ENCODE results near the gene R3HDM4.
"Not testable (repeated sequence)": the region's sequence is repeated elsewhere in the genome, so short reads cannot be mapped to it uniquely, and the experiment has no call there.

R3HDM4 gene

GRCh38 chr19:881385-882071 lies 31.5 kb downstream of the R3HDM4 start:
- H3K36me3 ChIP-seq (ENCODE audit: control insufficient read depth in 2 of 2, insufficient read depth in 2 of 2, low read length in 2 of 2), result peaks cover 34 to 53% of the 10 kb centered on the region in 2 donors
- H3K4me3 ChIP-seq (ENCODE audit: low read length in 2 of 2), result no peak overlapping the region
- no peaks in the 10 kb centered on the region for H3K27me3 ChIP-seq (ENCODE audit: control insufficient read depth in 2 of 2, insufficient read depth in 2 of 2, low read length in 2 of 2)
- no peak overlapping the region for H3K9ac ChIP-seq (ENCODE audit: low read depth in 1 of 2, low read length in 2 of 2)
- H3K27ac ChIP-seq (ENCODE audit: low read depth in 2 of 2, low read length in 2 of 2), result no peak overlapping the region
- no peaks in the 10 kb centered on the region for H3K9me3 ChIP-seq (ENCODE audit: control insufficient read depth in 2 of 2, low read length in 2 of 2)
- H3K4me1 ChIP-seq (ENCODE audit: control insufficient read depth in 2 of 2, insufficient read depth in 2 of 2, low read length in 2 of 2), result no peaks in the 10 kb centered on the region

GRCh38 chr19:879711-880438 lies 33.1 kb downstream of the R3HDM4 start:
- Histone ChIP-seq H3K27me3 (ENCODE audit: control insufficient read depth in 2 of 2, insufficient read depth in 2 of 2, low read length in 2 of 2) (no peaks in the 10 kb centered on the region), H3K4me3 (ENCODE audit: low read length in 2 of 2) (no peak overlapping the region), H3K27ac (ENCODE audit: low read depth in 2 of 2, low read length in 2 of 2) (no peak overlapping the region), H3K9ac (ENCODE audit: low read depth in 1 of 2, low read length in 2 of 2) (no peak overlapping the region), H3K36me3 (ENCODE audit: control insufficient read depth in 2 of 2, insufficient read depth in 2 of 2, low read length in 2 of 2) (peaks cover 28 to 46% of the 10 kb centered on the region in 2 donors), H3K4me1 (ENCODE audit: control insufficient read depth in 2 of 2, insufficient read depth in 2 of 2, low read length in 2 of 2) (no peaks in the 10 kb centered on the region), H3K9me3 (ENCODE audit: control insufficient read depth in 2 of 2, low read length in 2 of 2) (no peaks in the 10 kb centered on the region)

GRCh38 chr19:878751-879561 lies 34.1 kb downstream of the R3HDM4 start:
- H3K27me3 ChIP-seq (ENCODE audit: control insufficient read depth in 2 of 2, insufficient read depth in 2 of 2, low read length in 2 of 2); H3K9ac ChIP-seq (ENCODE audit: low read depth in 1 of 2, low read length in 2 of 2); H3K27ac ChIP-seq (ENCODE audit: low read depth in 2 of 2, low read length in 2 of 2); H3K4me3 ChIP-seq (ENCODE audit: low read length in 2 of 2); H3K4me1 ChIP-seq (ENCODE audit: control insufficient read depth in 2 of 2, insufficient read depth in 2 of 2, low read length in 2 of 2); H3K9me3 ChIP-seq (ENCODE audit: control insufficient read depth in 2 of 2, low read length in 2 of 2): not testable (repeated sequence)
- peaks cover 28 to 44% of the 10 kb centered on the region in 2 donors for H3K36me3 ChIP-seq (ENCODE audit: control insufficient read depth in 2 of 2, insufficient read depth in 2 of 2, low read length in 2 of 2)

GRCh38 chr19:877992-878660 lies 34.9 kb downstream of the R3HDM4 start:
- H3K9me3 ChIP-seq (ENCODE audit: control insufficient read depth in 2 of 2, low read length in 2 of 2); H3K27me3 ChIP-seq (ENCODE audit: control insufficient read depth in 2 of 2, insufficient read depth in 2 of 2, low read length in 2 of 2); H3K27ac ChIP-seq (ENCODE audit: low read depth in 2 of 2, low read length in 2 of 2); H3K9ac ChIP-seq (ENCODE audit: low read depth in 1 of 2, low read length in 2 of 2); H3K4me1 ChIP-seq (ENCODE audit: control insufficient read depth in 2 of 2, insufficient read depth in 2 of 2, low read length in 2 of 2); H3K4me3 ChIP-seq (ENCODE audit: low read length in 2 of 2): not testable (repeated sequence)
- H3K36me3 ChIP-seq (ENCODE audit: control insufficient read depth in 2 of 2, insufficient read depth in 2 of 2, low read length in 2 of 2), result peaks cover 28 to 38% of the 10 kb centered on the region in 2 donors

- H3K9me3 ChIP-seq (ENCODE audit: control insufficient read depth in 2 of 2, low read length in 2 of 2), result no peaks in the 10 kb centered on the region
- no peak overlapping the region for H3K4me3 ChIP-seq (ENCODE audit: low read length in 2 of 2)
- no peak overlapping the region for H3K9ac ChIP-seq (ENCODE audit: low read depth in 1 of 2, low read length in 2 of 2)
- H3K4me1 ChIP-seq (ENCODE audit: control insufficient read depth in 2 of 2, insufficient read depth in 2 of 2, low read length in 2 of 2), result peaks cover 5 to 7% of the 10 kb centered on the region in 2 donors
- no peak overlapping the region for H3K27ac ChIP-seq (ENCODE audit: low read depth in 2 of 2, low read length in 2 of 2)
- H3K27me3 ChIP-seq (ENCODE audit: control insufficient read depth in 2 of 2, insufficient read depth in 2 of 2, low read length in 2 of 2), result no peaks in the 10 kb centered on the region
- H3K36me3 ChIP-seq (ENCODE audit: control insufficient read depth in 2 of 2, insufficient read depth in 2 of 2, low read length in 2 of 2), result peaks cover 20 to 27% of the 10 kb centered on the region in 2 donors
Observed at GRCh38 chr19:876780-877314, 36.2 kb downstream of the R3HDM4 start.

GRCh38 chr19:876089-876488 lies 36.9 kb downstream of the R3HDM4 start:
- Histone ChIP-seq H3K4me1 (ENCODE audit: control insufficient read depth in 2 of 2, insufficient read depth in 2 of 2, low read length in 2 of 2) (peaks cover 7 to 8% of the 10 kb centered on the region in 2 donors), H3K27ac (ENCODE audit: low read depth in 2 of 2, low read length in 2 of 2) (no peak overlapping the region), H3K36me3 (ENCODE audit: control insufficient read depth in 2 of 2, insufficient read depth in 2 of 2, low read length in 2 of 2) (peaks cover 12 to 19% of the 10 kb centered on the region in 2 donors), H3K4me3 (ENCODE audit: low read length in 2 of 2) (no peak overlapping the region), H3K27me3 (ENCODE audit: control insufficient read depth in 2 of 2, insufficient read depth in 2 of 2, low read length in 2 of 2) (no peaks in the 10 kb centered on the region), H3K9me3 (ENCODE audit: control insufficient read depth in 2 of 2, low read length in 2 of 2) (no peaks in the 10 kb centered on the region), H3K9ac (ENCODE audit: low read depth in 1 of 2, low read length in 2 of 2) (no peak overlapping the region)

GRCh38 chr19:875265-875879 lies 37.6 kb downstream of the R3HDM4 start:
- Histone ChIP-seq H3K9me3 (ENCODE audit: control insufficient read depth in 2 of 2, low read length in 2 of 2) (no peaks in the 10 kb centered on the region), H3K4me3 (ENCODE audit: low read length in 2 of 2) (no peak overlapping the region), H3K4me1 (ENCODE audit: control insufficient read depth in 2 of 2, insufficient read depth in 2 of 2, low read length in 2 of 2) (peaks cover 7 to 8% of the 10 kb centered on the region in 2 donors), H3K27ac (ENCODE audit: low read depth in 2 of 2, low read length in 2 of 2) (no peak overlapping the region), H3K36me3 (ENCODE audit: control insufficient read depth in 2 of 2, insufficient read depth in 2 of 2, low read length in 2 of 2) (peaks cover 10 to 16% of the 10 kb centered on the region in 2 donors), H3K9ac (ENCODE audit: low read depth in 1 of 2, low read length in 2 of 2) (no peak overlapping the region), H3K27me3 (ENCODE audit: control insufficient read depth in 2 of 2, insufficient read depth in 2 of 2, low read length in 2 of 2) (no peaks in the 10 kb centered on the region)

- no peak overlapping the region for H3K4me3 ChIP-seq (ENCODE audit: low read length in 2 of 2)
- H3K27me3 ChIP-seq (ENCODE audit: control insufficient read depth in 2 of 2, insufficient read depth in 2 of 2, low read length in 2 of 2), result no peaks in the 10 kb centered on the region
- peak overlapping the region; percentile 88 to 97 for H3K27ac ChIP-seq (ENCODE audit: low read depth in 2 of 2, low read length in 2 of 2)
- no peaks in the 10 kb centered on the region for H3K9me3 ChIP-seq (ENCODE audit: control insufficient read depth in 2 of 2, low read length in 2 of 2)
- H3K9ac ChIP-seq (ENCODE audit: low read depth in 1 of 2, low read length in 2 of 2), result no peak overlapping the region
- H3K4me1 ChIP-seq (ENCODE audit: control insufficient read depth in 2 of 2, insufficient read depth in 2 of 2, low read length in 2 of 2), result peaks cover 11 to 18% of the 10 kb centered on the region in 2 donors
- H3K36me3 ChIP-seq (ENCODE audit: control insufficient read depth in 2 of 2, insufficient read depth in 2 of 2, low read length in 2 of 2), result peaks cover 10% of the 10 kb centered on the region in 2 donors
Observed at GRCh38 chr19:873561-874041, 39.4 kb downstream of the R3HDM4 start.

GRCh38 chr19:873084-873483 lies 39.9 kb downstream of the R3HDM4 start:
- no peak overlapping the region for H3K4me3 ChIP-seq (ENCODE audit: low read length in 2 of 2)

More at GRCh38 chr19:873084-873483, 39.9 kb downstream of the R3HDM4 start:
- H3K27me3 ChIP-seq (ENCODE audit: control insufficient read depth in 2 of 2, insufficient read depth in 2 of 2, low read length in 2 of 2), result no peaks in the 10 kb centered on the region
- H3K9me3 ChIP-seq (ENCODE audit: control insufficient read depth in 2 of 2, low read length in 2 of 2), result no peaks in the 10 kb centered on the region
- H3K27ac ChIP-seq (ENCODE audit: low read depth in 2 of 2, low read length in 2 of 2), result peak overlapping the region; percentile 88 to 97
- H3K4me1 ChIP-seq (ENCODE audit: control insufficient read depth in 2 of 2, insufficient read depth in 2 of 2, low read length in 2 of 2), result peaks cover 11 to 20% of the 10 kb centered on the region in 2 donors
- H3K9ac ChIP-seq (ENCODE audit: low read depth in 1 of 2, low read length in 2 of 2), result no peak overlapping the region
- H3K36me3 ChIP-seq (ENCODE audit: control insufficient read depth in 2 of 2, insufficient read depth in 2 of 2, low read length in 2 of 2), result peaks cover 13 to 14% of the 10 kb centered on the region in 2 donors
